ENCODE measurements around the gene PFDN2.

The PFDN2 gene

GRCh38 chr1:161132410-161133219 is 14.8 kb upstream of the PFDN2 start, which contains the start of gene DEDD (continued):
- TF ChIP-seq ZNF202 (tag by site-specific recombination; IDR thresholded peaks at IDR 0.05; ENCODE audit: borderline replicate concordance), result no peak
- TF ChIP-seq ZNF114 (tag by site-specific recombination; IDR thresholded peaks at IDR 0.05), result no peak
- TF ChIP-seq ZNF600 (tag by site-specific recombination; IDR thresholded peaks at IDR 0.05), result peak; percentile 88
- TF ChIP-seq ZNF530 (tag by site-specific recombination; IDR thresholded peaks at IDR 0.05; ENCODE audit: low read depth), result no peak
- no peak for TF ChIP-seq ZNF423 (tag by site-specific recombination; IDR thresholded peaks at IDR 0.05)
- no peak for TF ChIP-seq GLI4 (tag by site-specific recombination; IDR thresholded peaks at IDR 0.05)
- TF ChIP-seq GFI1B (tag by site-specific recombination; IDR thresholded peaks at IDR 0.05), result 0 out of 2 replicates have a peak, but pooled peaks have one; percentile 3
- peak; percentile 94 for TF ChIP-seq ZNF24 (tag by site-specific recombination; IDR thresholded peaks at IDR 0.05)
- peak; percentile 93 for TF ChIP-seq KLF1 (tag by site-specific recombination; IDR thresholded peaks at IDR 0.05)
- TF ChIP-seq SALL2 (tag by site-specific recombination; IDR thresholded peaks at IDR 0.05; ENCODE audit: borderline replicate concordance), result no peak
- peak; percentile 54 for TF ChIP-seq KLF8 (tag by site-specific recombination; IDR thresholded peaks at IDR 0.05)
- no peak; the same call in 1 of the 2 replicates for TF ChIP-seq MZF1 (tag by site-specific recombination; IDR thresholded peaks at IDR 0.05; ENCODE audit: borderline replicate concordance)
- TF ChIP-seq REPIN1 (tag by site-specific recombination; IDR thresholded peaks at IDR 0.05; ENCODE audit: low read depth), result no peak
- TF ChIP-seq ZNF19 (tag by site-specific recombination; IDR thresholded peaks at IDR 0.05; ENCODE audit: low read depth), result no peak
- peak; percentile 94 for TF ChIP-seq ZNF76 (tag by site-specific recombination; IDR thresholded peaks at IDR 0.05; ENCODE audit: borderline replicate concordance, low read depth)
- peak; percentile 47; the same call in 1 of the 2 replicates for TF ChIP-seq ZNF366 (tag by site-specific recombination; conservative IDR thresholded peaks at IDR 0.05)
- TF ChIP-seq, protein P1, sequence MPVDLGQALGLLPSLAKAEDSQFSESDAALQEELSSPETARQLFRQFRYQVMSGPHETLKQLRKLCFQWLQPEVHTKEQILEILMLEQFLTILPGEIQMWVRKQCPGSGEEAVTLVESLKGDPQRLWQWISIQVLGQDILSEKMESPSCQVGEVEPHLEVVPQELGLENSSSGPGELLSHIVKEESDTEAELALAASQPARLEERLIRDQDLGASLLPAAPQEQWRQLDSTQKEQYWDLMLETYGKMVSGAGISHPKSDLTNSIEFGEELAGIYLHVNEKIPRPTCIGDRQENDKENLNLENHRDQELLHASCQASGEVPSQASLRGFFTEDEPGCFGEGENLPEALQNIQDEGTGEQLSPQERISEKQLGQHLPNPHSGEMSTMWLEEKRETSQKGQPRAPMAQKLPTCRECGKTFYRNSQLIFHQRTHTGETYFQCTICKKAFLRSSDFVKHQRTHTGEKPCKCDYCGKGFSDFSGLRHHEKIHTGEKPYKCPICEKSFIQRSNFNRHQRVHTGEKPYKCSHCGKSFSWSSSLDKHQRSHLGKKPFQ (tag by site-specific recombination; IDR thresholded peaks at IDR 0.05), result no peak
- TF ChIP-seq ZSCAN30 (tag by site-specific recombination; IDR thresholded peaks at IDR 0.05), result peak; percentile 99
- TF ChIP-seq ZSCAN4 (tag by site-specific recombination; IDR thresholded peaks at IDR 0.05), result no peak
- TF ChIP-seq HIC1 (tag by site-specific recombination; IDR thresholded peaks at IDR 0.05), result peak; percentile 20; the same call in 1 of the 2 replicates
- no peak for TF ChIP-seq ZBTB49 (tag by site-specific recombination; IDR thresholded peaks at IDR 0.05; ENCODE audit: low read depth)
- TF ChIP-seq ZEB2 (tag by site-specific recombination; IDR thresholded peaks at IDR 0.05), result peak; percentile 89
- TF ChIP-seq FEZF1 (tag by site-specific recombination; IDR thresholded peaks at IDR 0.05), result no peak
- 0 out of 2 replicates have a peak, but pooled peaks have one; percentile 48 for TF ChIP-seq ZBTB21 (tag by site-specific recombination; IDR thresholded peaks at IDR 0.05)
- TF ChIP-seq ZNF335 (tag by site-specific recombination; conservative IDR thresholded peaks at IDR 0.05), result peak; percentile 89
- TF ChIP-seq ZNF585B (tag by site-specific recombination; IDR thresholded peaks at IDR 0.05), result no peak
- peak; percentile 97 for TF ChIP-seq YY2 (tag by site-specific recombination; IDR thresholded peaks at IDR 0.05)
- TF ChIP-seq TRIM28 (IDR thresholded peaks at IDR 0.05; ENCODE audit: borderline replicate concordance, low read length), result peak; percentile 88
- TF ChIP-seq, protein P2, sequence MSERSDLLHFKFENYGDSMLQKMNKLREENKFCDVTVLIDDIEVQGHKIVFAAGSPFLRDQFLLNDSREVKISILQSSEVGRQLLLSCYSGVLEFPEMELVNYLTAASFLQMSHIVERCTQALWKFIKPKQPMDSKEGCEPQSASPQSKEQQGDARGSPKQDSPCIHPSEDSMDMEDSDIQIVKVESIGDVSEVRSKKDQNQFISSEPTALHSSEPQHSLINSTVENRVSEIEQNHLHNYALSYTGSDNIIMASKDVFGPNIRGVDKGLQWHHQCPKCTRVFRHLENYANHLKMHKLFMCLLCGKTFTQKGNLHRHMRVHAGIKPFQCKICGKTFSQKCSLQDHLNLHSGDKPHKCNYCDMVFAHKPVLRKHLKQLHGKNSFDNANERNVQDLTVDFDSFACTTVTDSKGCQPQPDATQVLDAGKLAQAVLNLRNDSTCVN (tag by site-specific recombination; optimal IDR thresholded peaks at IDR 0.05), result peak; percentile 24
- no peak for TF ChIP-seq ZNF174 (tag by site-specific recombination; IDR thresholded peaks at IDR 0.05)
- no peak; the same call in 1 of the 2 replicates for TF ChIP-seq ZNF324 (tag by site-specific recombination; IDR thresholded peaks at IDR 0.05)
- no peak for TF ChIP-seq ZNF830 (tag by site-specific recombination; IDR thresholded peaks at IDR 0.05; ENCODE audit: low read depth)

Measured in HEK293 (cell line).